GM12878 (cell line): ENCODE measurements around the gene GARS1. TPM values are rescaled to one million over a fixed set of nuclear protein-coding genes. Genes with fewer than 3 reads are reported as not detected.

Source experiments
- ATAC-seq: fragments of 200-7000 bp; cut with Tn5 transposase; 3 replicates; pipeline ENCODE4 v1.9.1; 2020; ENCODE audit warnings: mild to moderate bottlenecking, moderate library complexity
- BruUV-seq: library from RNA; stranded (reverse); fragments of 400-500 nt; replicated peaks from 2 replicates; lab custom pipeline; 2021; lab: Mats Ljungman, UMichigan
- CTCF ChIA-PET: fragments of 300-600 bp; sonication (Branson Sonifier 250); formaldehyde crosslinking; extraction: SDS; loops from one replicate; lab custom pipeline; 2021; ENCODE audit warnings: inconsistent platforms; lab: Yijun Ruan, JAX
- POLR2A ChIA-PET: fragments of 350-600 bp; formaldehyde crosslinking; extraction: SDS; loops from one replicate; lab custom pipeline; 2021; ENCODE audit warnings: inconsistent platforms; lab: Charles Lee
- RAD21 ChIA-PET: fragments of 300-600 bp; sonication (Branson Sonifier 250); formaldehyde crosslinking; loops from one replicate; lab custom pipeline; 2023; ENCODE audit warnings: antibody characterized with exemption; ENCODE audit not compliant: unreplicated experiment; lab: Charles Lee
- SMC1A ChIA-PET: fragments of 300-600 bp; sonication (Branson Sonifier 250); formaldehyde crosslinking; loops from one replicate; lab custom pipeline; 2023; ENCODE audit not compliant: unreplicated experiment, uncharacterized antibody; lab: Charles Lee
- DNase-seq: peaks from one replicate; pipeline ENCODE4 v3.0.0-alpha.2; 2011; ENCODE audit warnings: low read depth, low spot score
- FAIRE-seq: peaks from 3 replicates; lab custom pipeline; 2011; peaks lifted over from hg19 to GRCh38; lab: Jason Lieb, UNC
- H2AFZ ChIP-seq: 2 replicates; pipeline ENCODE4 v1.6.0; 2011; ENCODE audit warnings: low read depth, low read length, control low read depth; ENCODE audit not compliant: control insufficient read depth
- H3K27ac ChIP-seq: 2 replicates; pipeline ENCODE4 v1.5.1; 2011; ENCODE audit warnings: control low read depth; ENCODE audit not compliant: control insufficient read depth, insufficient read depth
- H3K27me3 ChIP-seq, 2 experiments: replicated peaks in 1 of 2; 2 replicates each; pipeline versions ENCODE4 v1.6.0 to v1.6.1; 2011; ENCODE audit warnings: low read length in 1 of 2; ENCODE audit not compliant: control insufficient read depth in 2 of 2, insufficient read depth in 2 of 2
- H3K36me3 ChIP-seq, 2 experiments: 2 replicates each; pipeline ENCODE4 v1.5.1; 2011; ENCODE audit warnings: low read length in 1 of 2; ENCODE audit not compliant: control insufficient read depth in 2 of 2, insufficient read depth in 2 of 2
- H3K4me1 ChIP-seq: 2 replicates; pipeline ENCODE4 v1.6.1; 2011; ENCODE audit warnings: mild to moderate bottlenecking, low read length, moderate library complexity, mixed read lengths; ENCODE audit not compliant: control insufficient read depth, insufficient read depth
- H3K4me2 ChIP-seq: 2 replicates; pipeline ENCODE4 v1.6.0; 2011; ENCODE audit warnings: control low read depth; ENCODE audit not compliant: control insufficient read depth, insufficient read depth
- H3K4me3 ChIP-seq: fragments of 200-600 bp; sonication (generic); 2 replicates; pipeline ENCODE4 v1.5.1; 2016
- H3K79me2 ChIP-seq: 2 replicates; pipeline ENCODE4 v1.6.0; 2011; ENCODE audit warnings: low read length; ENCODE audit not compliant: control insufficient read depth, insufficient read depth
- H3K9ac ChIP-seq: 2 replicates; pipeline ENCODE4 v1.8.0; 2011; ENCODE audit warnings: low read length, control low read depth, mixed read lengths; ENCODE audit not compliant: control insufficient read depth, insufficient read depth
- H3K9me3 ChIP-seq: replicated peaks from 3 replicates; pipeline ENCODE4 v1.5.1; 2011; ENCODE audit warnings: mild to moderate bottlenecking, low read length; ENCODE audit not compliant: control insufficient read depth, insufficient read depth
- H4K20me1 ChIP-seq: 2 replicates; pipeline ENCODE4 v1.6.0; 2011; ENCODE audit not compliant: control insufficient read depth, insufficient read depth
- CEBPB ChIP-seq, 2 experiments: fragments of 150-350 bp in 1 of 2; IDR thresholded peaks; 2 replicates each; pipeline ENCODE4 v1.6.1; 2012 to 2014; ENCODE audit warnings: low read depth in 2 of 2, low read length in 2 of 2, borderline replicate concordance in 1 of 2, inconsistent platforms in 1 of 2
- FOXK2 ChIP-seq: fragments of 450-650 bp; IDR thresholded peaks from 2 replicates; pipeline ENCODE4 v1.6.1; 2017; ENCODE audit warnings: mild to moderate bottlenecking, moderate library complexity
- GATAD2B ChIP-seq: fragments of 450-650 bp; conservative IDR thresholded peaks from 2 replicates; pipeline ENCODE4 v1.6.1; 2017; ENCODE audit warnings: low read depth, mild to moderate bottlenecking, moderate library complexity
- POLR2AphosphoS5 ChIP-seq: IDR thresholded peaks from 2 replicates; pipeline ENCODE4 v1.6.1; 2011; ENCODE audit warnings: mild to moderate bottlenecking, low read length, inconsistent platforms
- SIN3A ChIP-seq: IDR thresholded peaks from 2 replicates; pipeline ENCODE4 v1.6.1; 2012; ENCODE audit warnings: low read depth, low read length, improper control_type of control experiment
- STAT1 ChIP-seq: fragments of 450-650 bp; conservative IDR thresholded peaks from 2 replicates; pipeline ENCODE4 v1.6.1; 2014; ENCODE audit warnings: antibody characterized with exemption, mild to moderate bottlenecking
- TAF1 ChIP-seq: IDR thresholded peaks from 2 replicates; pipeline ENCODE4 v1.6.1; 2011; ENCODE audit warnings: mild to moderate bottlenecking, low read depth, low read length, borderline replicate concordance
- TCF7 ChIP-seq: IDR thresholded peaks from 2 replicates; pipeline ENCODE4 v1.6.1; 2014; ENCODE audit warnings: antibody characterized with exemption, borderline replicate concordance
- ZBED1 ChIP-seq: IDR thresholded peaks from 2 replicates; pipeline ENCODE4 v1.6.1; 2016; ENCODE audit warnings: borderline replicate concordance
- WGBS: methylation state at CpG from one replicate; pipeline ENCODE4 v1.1.6; 2016; ENCODE audit warnings: low lambda C conversion rate; ENCODE audit not compliant: insufficient replicate concordance, insufficient coverage; ENCODE audit errors: missing lambda C conversion rate; 5-methylcytosine and 5-hydroxymethylcytosine counted together
- in situ Hi-C: fragments of 300-500 bp; cut with MboI; formaldehyde crosslinking; loops from 9 replicates; pipeline ENCODE4 v1.14.3; 2018; ENCODE audit warnings: mixed read lengths
- intact Hi-C: fragments of 100-400 bp; cut with micrococcal nuclease; formaldehyde crosslinking; loops from one replicate; pipeline ENCODE4 v1.14.2; 2022; ENCODE audit not compliant: unreplicated experiment
- polyA plus RNA-seq, 11 experiments: library from polyadenylated mRNA; depleted of rRNA in 4 of 11; unstranded in 6 of 11; stranded (reverse) in 5 of 11; fragments of >200 nt; fragmentation: Nextera tagmentation in 4 of 11; fragmentation: Illumina TruSeq in 1 of 11; extraction: Ambion mirVana in 4 of 11; extraction: Trizol in 1 of 11; gene quantifications; 1 replicate in 1 of 11; 2 replicates in 10 of 11; pipeline versions ENCODE4 v1.2.1 to v1.2.3, GENCODE V29; 2011 to 2016; ENCODE audit warnings: inconsistent platforms in 2 of 11, missing spikeins in 2 of 11, low read depth in 1 of 11
- total RNA-seq, 4 experiments: library from RNA; depleted of rRNA in 3 of 4; stranded (reverse); fragments of >200 nt in 3 of 4; fragmentation: Illumina TruSeq in 1 of 4; extraction: Trizol in 1 of 4; gene quantifications; 2 replicates each; pipeline versions ENCODE4 v1.2.1 to v1.2.3, GENCODE V29; 2013 to 2021
- TF ChIP-seq, protein P1 (sequence below): fragments of 450-650 bp; IDR thresholded peaks from 2 replicates; pipeline ENCODE4 v1.6.1; 2017; ENCODE audit warnings: low read depth, mild to moderate bottlenecking, moderate library complexity
- TF ChIP-seq, protein P2 (sequence below): fragments of 450-650 bp; IDR thresholded peaks from 2 replicates; pipeline ENCODE4 v1.6.1; 2017; ENCODE audit warnings: antibody characterized with exemption, mild to moderate bottlenecking, moderate library complexity
- TF ChIP-seq, protein P3 (sequence below): fragments of 450-650 bp; IDR thresholded peaks from 2 replicates; pipeline ENCODE4 v1.6.1; 2017; ENCODE audit warnings: borderline replicate concordance
- TF ChIP-seq, protein P4 (sequence below): IDR thresholded peaks from 2 replicates; pipeline ENCODE4 v1.6.1; 2011; ENCODE audit warnings: borderline replicate concordance, low read depth, mild to moderate bottlenecking, moderate library complexity, mixed read lengths, low read length; ENCODE audit not compliant: insufficient read depth; ENCODE audit errors: extremely low read length

GARS1 gene
- total and polyA plus RNA-seq, 10 of the 15 experiments (the other 5 are each of a cell fraction or from before 2014, with no cell fraction given): 120 to 361 (median 187) TPM

DNA sequence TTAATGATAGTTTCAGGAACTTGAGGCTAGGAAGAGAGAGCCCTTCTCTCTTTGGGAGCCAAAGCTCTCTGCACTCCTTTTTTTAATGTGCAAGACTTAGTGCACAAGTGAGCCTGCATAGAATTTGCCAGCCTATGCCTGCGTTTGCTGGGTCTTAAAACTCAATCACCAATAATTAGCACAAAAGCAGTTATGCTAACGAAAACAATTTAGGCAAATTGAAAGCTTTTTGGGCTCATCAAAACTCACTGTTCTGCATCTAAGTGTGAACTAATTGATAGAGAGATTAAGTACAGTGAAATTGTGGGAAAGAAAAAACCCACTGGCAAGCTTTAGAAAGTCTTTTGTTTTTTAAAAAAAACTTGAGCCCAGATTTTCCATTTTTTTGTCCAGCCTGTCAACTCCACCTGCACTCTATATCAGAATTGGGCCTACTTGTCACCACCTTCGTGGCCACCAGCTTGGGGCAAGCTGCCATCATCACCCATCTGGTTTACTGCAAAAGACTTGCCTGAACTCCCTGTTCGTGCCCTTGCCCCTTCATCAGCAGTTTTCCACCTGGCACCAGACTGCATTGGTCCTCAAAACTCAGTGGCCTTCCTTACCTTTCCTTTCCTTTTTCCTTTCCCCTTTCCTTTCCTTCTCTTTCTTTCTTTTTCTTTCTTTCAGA lies 49.7 kb downstream of the GARS1 start (continued):
- TF ChIP-seq, protein P1, sequence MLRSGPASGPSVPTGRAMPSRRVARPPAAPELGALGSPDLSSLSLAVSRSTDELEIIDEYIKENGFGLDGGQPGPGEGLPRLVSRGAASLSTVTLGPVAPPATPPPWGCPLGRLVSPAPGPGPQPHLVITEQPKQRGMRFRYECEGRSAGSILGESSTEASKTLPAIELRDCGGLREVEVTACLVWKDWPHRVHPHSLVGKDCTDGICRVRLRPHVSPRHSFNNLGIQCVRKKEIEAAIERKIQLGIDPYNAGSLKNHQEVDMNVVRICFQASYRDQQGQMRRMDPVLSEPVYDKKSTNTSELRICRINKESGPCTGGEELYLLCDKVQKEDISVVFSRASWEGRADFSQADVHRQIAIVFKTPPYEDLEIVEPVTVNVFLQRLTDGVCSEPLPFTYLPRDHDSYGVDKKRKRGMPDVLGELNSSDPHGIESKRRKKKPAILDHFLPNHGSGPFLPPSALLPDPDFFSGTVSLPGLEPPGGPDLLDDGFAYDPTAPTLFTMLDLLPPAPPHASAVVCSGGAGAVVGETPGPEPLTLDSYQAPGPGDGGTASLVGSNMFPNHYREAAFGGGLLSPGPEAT: no peak
- no peak for TF ChIP-seq ZBED1

DNA sequence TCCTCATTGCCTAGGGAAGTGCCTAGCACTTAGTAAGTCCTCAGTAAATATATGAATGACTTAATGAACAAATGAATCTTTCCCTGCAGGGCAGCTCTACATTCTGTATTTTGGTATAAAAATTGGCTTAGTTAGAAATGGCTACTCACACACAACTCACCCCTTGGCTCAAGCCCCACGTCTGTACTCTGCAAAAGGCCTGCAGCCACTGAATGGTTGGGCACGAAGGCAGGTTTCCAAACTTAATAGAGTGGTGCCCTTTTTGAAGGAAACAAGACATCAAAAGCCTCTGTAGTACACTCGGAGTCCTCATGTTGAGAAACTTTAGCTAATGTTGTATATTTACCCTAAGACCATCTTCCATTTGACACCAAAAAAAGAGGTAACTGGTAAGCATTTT lies 51.0 kb downstream of the GARS1 start:
- FAIRE-seq: no peak
- CTCF ChIA-PET: no interaction called here
- in situ Hi-C loops: no loop called here
- TF ChIP-seq, protein P2, sequence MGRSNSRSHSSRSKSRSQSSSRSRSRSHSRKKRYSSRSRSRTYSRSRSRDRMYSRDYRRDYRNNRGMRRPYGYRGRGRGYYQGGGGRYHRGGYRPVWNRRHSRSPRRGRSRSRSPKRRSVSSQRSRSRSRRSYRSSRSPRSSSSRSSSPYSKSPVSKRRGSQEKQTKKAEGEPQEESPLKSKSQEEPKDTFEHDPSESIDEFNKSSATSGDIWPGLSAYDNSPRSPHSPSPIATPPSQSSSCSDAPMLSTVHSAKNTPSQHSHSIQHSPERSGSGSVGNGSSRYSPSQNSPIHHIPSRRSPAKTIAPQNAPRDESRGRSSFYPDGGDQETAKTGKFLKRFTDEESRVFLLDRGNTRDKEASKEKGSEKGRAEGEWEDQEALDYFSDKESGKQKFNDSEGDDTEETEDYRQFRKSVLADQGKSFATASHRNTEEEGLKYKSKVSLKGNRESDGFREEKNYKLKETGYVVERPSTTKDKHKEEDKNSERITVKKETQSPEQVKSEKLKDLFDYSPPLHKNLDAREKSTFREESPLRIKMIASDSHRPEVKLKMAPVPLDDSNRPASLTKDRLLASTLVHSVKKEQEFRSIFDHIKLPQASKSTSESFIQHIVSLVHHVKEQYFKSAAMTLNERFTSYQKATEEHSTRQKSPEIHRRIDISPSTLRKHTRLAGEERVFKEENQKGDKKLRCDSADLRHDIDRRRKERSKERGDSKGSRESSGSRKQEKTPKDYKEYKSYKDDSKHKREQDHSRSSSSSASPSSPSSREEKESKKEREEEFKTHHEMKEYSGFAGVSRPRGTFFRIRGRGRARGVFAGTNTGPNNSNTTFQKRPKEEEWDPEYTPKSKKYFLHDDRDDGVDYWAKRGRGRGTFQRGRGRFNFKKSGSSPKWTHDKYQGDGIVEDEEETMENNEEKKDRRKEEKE: no peak
- no peak for TF ChIP-seq FOXK2
- no peak for TF ChIP-seq POLR2AphosphoS5
- TF ChIP-seq, protein P3, sequence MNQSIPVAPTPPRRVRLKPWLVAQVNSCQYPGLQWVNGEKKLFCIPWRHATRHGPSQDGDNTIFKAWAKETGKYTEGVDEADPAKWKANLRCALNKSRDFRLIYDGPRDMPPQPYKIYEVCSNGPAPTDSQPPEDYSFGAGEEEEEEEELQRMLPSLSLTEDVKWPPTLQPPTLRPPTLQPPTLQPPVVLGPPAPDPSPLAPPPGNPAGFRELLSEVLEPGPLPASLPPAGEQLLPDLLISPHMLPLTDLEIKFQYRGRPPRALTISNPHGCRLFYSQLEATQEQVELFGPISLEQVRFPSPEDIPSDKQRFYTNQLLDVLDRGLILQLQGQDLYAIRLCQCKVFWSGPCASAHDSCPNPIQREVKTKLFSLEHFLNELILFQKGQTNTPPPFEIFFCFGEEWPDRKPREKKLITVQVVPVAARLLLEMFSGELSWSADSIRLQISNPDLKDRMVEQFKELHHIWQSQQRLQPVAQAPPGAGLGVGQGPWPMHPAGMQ: no peak
- TF ChIP-seq, protein P4, sequence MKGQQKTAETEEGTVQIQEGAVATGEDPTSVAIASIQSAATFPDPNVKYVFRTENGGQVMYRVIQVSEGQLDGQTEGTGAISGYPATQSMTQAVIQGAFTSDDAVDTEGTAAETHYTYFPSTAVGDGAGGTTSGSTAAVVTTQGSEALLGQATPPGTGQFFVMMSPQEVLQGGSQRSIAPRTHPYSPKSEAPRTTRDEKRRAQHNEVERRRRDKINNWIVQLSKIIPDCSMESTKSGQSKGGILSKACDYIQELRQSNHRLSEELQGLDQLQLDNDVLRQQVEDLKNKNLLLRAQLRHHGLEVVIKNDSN: no peak
- TF ChIP-seq TCF7: no peak
- TF ChIP-seq TAF1: no peak
- TF ChIP-seq STAT1: no peak
- no peak for TF ChIP-seq GATAD2B
- no peak for TF ChIP-seq ZBED1
- TF ChIP-seq, protein P1: no peak
- TF ChIP-seq CEBPB (IDR thresholded peaks at IDR 0.05; ENCODE audit: borderline replicate concordance in 1 of 2, low read depth in 2 of 2, low read length in 2 of 2): no peak
- TF ChIP-seq SIN3A: no peak

More for the DNA sequence above, 51.0 kb downstream of the GARS1 start:
- peaks cover 2 to 4% of the 10 kb centered on the region in 2 experiments; a peak in 2 of 4 replicates for H3K36me3 ChIP-seq
- no peaks in the 10 kb centered on the region for H3K27me3 ChIP-seq
- H3K9me3 ChIP-seq: no peaks in the 10 kb centered on the region
- ChIA-PET POLR2A (no interaction called here), RAD21 (no interaction called here), SMC1A (no interaction called here)
- 96% methylated on average over 3 of the region's 3 CpGs for WGBS
- ATAC-seq: no peak
- H3K27ac ChIP-seq: no peak overlapping the region
- no peaks in the 10 kb centered on the region for H4K20me1 ChIP-seq
- intact Hi-C loops: no loop called here
- no peaks in the 10 kb centered on the region for H3K79me2 ChIP-seq
- H3K4me3 ChIP-seq: no peak overlapping the region
- DNase-seq: no peak
- no TSS peak for BruUV-seq
- H3K4me1 ChIP-seq: no peaks in the 10 kb centered on the region
- no peak overlapping the region for H3K9ac ChIP-seq
- H3K4me2 ChIP-seq: no peak overlapping the region
- H2AFZ ChIP-seq: no peak overlapping the region
